SK-MEL-5 (cell line): ENCODE results near the gene S100A5. TPM values are rescaled to one million over a fixed set of nuclear protein-coding genes. Genes with fewer than 3 reads are reported as not detected.

ENCODE experiments used
- DNase-seq: peaks from one replicate; pipeline ENCODE4 v3.0.0-alpha.2; 2016; ENCODE audit warnings: low read depth, low spot score
- in situ Hi-C: cut with HindIII; loops from 2 replicates; pipeline ENCODE4 v1.10.0; 2016; ENCODE audit warnings: low sequenced_read_pairs, high pct_unique_total_duplicates, low pct_unique_long_range_greater_than_20kb
- total RNA-seq: library from RNA; depleted of rRNA; stranded (reverse); fragments of >200 nt; shearing (Covaris generic); gene quantifications from 2 replicates; pipeline ENCODE4 v1.2.3, GENCODE V29; 2014

The S100A5 gene
- total RNA-seq, 1 experiment from 2014 or later = not detected

GRCh38 chr1:153550827-153551500 is 10.2 kb upstream of the S100A5 start:
- no peak for DNase-seq
- in situ Hi-C loops = no loop called here

GRCh38 chr1:153550398-153550758 is 9.6 kb upstream of the S100A5 start:
- DNase-seq = no peak
- in situ Hi-C loops = no loop called here

- DNase-seq = no peak
- in situ Hi-C loops = no loop called here
Observed at GRCh38 chr1:153549741-153550397, 9.1 kb upstream of the S100A5 start.

- in situ Hi-C loops = no loop called here
Observed at GRCh38 chr1:153548722-153549688, 8.3 kb upstream of the S100A5 start, which contains the start of gene S100A3. Gene S100A3, minus strand, starts transcription at chr1:153549258. Its CDS starts 773 bp downstream, at chr1:153548485.

GRCh38 chr1:153547560-153548551 is 7.1 kb upstream of the S100A5 start:
- no peak for DNase-seq
- in situ Hi-C loops = no loop called here

More at GRCh38 chr1:153548722-153549688, 8.3 kb upstream of the S100A5 start, which contains the start of gene S100A3:
- peak; percentile 72 for DNase-seq

GRCh38 chr1:153546796-153547559 is 6.2 kb upstream of the S100A5 start:
- no peak for DNase-seq

GRCh38 chr1:153546371-153546770 is 5.6 kb upstream of the S100A5 start:
- in situ Hi-C loops = no loop called here
- DNase-seq = no peak

More at GRCh38 chr1:153546796-153547559, 6.2 kb upstream of the S100A5 start:
- in situ Hi-C loops = no loop called here

GRCh38 chr1:153545067-153546055 is 4.6 kb upstream of the S100A5 start, which contains the start of gene S100A4:
Gene S100A4, minus strand, starts transcription at chr1:153545806. Its CDS starts 1,012 bp downstream, at chr1:153544794.
- in situ Hi-C loops = no loop called here
- DNase-seq = peak; percentile 71

GRCh38 chr1:153544453-153545066 is 3.8 kb upstream of the S100A5 start:
- in situ Hi-C loops = no loop called here
- no peak for DNase-seq

GRCh38 chr1:153543736-153544135 is 3.0 kb upstream of the S100A5 start:
- in situ Hi-C loops = no loop called here

GRCh38 chr1:153542956-153543711 is 2.4 kb upstream of the S100A5 start:
- no peak for DNase-seq
- in situ Hi-C loops = no loop called here

More at GRCh38 chr1:153543736-153544135, 3.0 kb upstream of the S100A5 start:
- DNase-seq = no peak

GRCh38 chr1:153541641-153542590 is 1.2 kb upstream of the S100A5 start:
- no peak for DNase-seq
- in situ Hi-C loops = no loop called here
